ENCODE data around the gene CCDC149.

CCDC149 gene

DNA sequence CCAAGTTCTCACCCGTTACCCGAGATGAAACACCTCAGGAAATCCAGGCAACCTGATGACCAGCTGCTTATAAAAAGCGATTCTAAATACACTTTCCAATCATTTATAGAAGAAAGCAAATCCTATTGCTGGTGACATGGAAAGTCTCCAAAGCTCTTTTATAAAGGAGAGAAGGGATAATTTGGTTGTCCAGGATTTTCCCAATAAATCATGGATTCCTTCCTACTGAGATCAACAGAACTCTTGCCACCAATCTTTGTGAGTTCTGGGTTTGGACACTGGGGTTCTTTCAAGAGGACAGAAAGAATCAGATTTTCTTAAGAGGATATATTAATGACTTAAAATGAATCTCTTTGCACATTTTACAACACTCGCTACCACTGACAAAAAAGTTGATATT, 142.2 kb downstream of the CCDC149 start:
- in situ Hi-C loops (cut with MboI; ENCODE audit: low pct_unique_long_range_greater_than_20kb, low sequenced_read_pairs) = no loop called here

DNA sequence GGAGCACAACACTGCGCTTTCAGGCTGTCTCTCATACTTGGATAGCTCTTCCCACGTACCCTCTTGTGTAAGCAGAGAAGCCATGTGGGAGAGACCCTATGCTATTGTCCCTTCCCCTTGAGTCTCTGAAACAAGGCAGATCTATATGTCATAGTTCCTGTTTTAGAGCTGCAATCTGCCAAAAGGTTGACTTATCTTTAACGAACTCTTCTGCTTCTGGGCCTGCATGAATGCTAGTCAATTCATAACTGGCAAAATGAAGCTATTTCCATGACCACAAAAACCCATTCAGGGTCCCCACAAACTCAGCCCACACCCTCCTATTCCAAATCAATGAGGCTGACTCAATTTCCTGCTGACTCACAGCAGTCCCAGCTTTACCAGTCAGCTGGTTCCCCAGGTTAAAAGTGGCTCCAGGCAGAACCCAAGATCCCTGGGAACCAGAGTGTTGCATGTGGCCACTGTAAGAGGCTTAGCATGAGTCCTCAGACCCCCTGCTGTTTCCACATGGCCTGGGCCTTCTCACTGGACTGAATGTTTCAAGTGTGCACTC, 142.7 kb downstream of the CCDC149 start:
- peak; percentile 54 for DNase-seq
- in situ Hi-C loops (cut with MboI; ENCODE audit: low pct_unique_long_range_greater_than_20kb, low sequenced_read_pairs) = no loop called here

More for the DNA sequence above, 142.2 kb downstream of the CCDC149 start:
- DNase-seq = no peak

DNA sequence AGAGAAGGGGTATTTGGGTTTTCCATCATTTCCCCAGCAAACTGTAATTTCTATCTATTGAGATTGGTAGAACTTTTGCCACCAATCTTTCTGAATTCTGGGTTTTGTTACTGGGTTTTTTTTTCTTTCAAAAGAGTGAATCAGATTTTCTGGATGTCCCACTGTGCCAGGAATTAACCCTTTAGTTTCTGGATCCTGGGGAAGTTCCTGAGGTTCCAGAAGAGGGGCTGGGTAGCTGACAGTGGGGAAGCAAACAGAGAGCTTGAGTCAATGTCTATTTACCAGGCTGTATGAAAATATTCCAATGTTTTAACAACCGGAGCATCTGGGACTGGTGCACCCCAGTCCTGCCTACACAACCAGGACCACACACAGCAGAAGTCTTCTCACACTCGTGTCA, 143.3 kb downstream of the CCDC149 start:
- in situ Hi-C loops (cut with MboI; ENCODE audit: low pct_unique_long_range_greater_than_20kb, low sequenced_read_pairs) = no loop called here
- no peak for DNase-seq

DNA sequence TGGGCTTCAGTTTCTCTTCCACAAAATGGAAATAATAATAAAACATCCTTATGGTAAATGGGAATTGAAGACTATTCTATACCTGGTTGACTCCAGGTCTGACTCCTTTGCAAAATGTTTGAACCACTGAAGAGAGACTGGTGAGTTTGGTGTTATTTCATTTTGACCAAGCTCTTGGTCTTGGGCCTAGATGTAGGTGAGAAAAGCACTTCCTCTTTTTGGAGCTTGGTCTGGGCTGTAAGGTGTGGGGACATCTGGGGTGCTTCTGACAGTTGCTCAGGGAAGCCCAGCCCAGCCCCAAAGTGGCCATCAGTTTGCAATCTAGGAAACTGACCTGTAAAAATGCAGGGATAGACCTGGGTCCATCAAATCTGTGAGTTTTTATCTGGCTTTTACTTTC, 144.2 kb downstream of the CCDC149 start:
- no peak for DNase-seq
- in situ Hi-C loops (cut with MboI; ENCODE audit: low pct_unique_long_range_greater_than_20kb, low sequenced_read_pairs) = no loop called here

DNA sequence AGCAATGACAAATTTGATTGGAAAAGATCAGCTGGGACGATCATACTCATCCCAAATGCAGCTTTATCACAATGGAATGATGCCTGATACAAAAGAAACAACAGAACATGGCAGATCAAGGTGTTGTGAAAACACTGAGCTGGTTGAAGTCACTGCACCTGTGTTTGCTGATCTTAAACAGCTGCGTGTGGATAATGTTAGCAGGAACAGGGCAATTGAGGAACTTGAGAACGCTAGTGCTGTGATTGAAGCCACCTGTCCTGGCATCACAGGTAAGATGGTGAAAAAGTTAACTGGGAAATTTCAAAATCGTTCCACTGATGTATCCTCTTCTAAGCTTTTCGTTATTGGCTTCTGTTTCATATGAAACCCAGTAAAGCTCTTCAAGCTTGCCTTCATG, 144.8 kb downstream of the CCDC149 start:
- in situ Hi-C loops (cut with MboI; ENCODE audit: low pct_unique_long_range_greater_than_20kb, low sequenced_read_pairs) = no loop called here
- DNase-seq = no peak

DNA sequence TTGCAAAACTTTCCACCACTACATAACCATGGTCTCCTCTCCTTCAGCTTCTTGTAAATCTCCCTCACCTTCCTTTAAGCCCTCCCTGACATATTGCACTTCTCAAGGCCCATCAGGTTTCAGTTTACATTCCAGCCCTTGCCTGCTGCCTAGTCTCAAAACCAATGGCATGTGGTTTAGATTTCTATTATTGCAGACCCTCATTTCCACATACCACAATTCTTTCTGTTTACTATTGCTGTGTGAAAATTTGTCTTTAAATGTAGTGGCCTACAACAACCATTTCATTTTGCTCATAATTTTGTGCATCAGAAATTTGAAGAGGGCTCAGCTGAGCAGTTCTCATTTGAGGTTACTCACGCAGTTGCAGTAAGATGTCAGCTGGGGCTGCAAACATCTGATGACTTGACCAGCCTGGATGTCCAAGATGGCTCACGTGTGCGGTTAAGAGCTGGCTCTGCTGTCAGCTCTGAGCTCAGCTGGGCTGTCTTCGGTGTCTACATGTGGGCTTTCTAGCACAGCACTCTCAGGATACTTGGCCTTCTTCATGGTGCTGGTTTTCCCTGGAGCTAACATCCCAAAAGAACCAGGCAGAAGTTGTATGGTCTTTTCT, 147.4 kb downstream of the CCDC149 start:
- DNase-seq = no peak
- in situ Hi-C loops (cut with MboI; ENCODE audit: low pct_unique_long_range_greater_than_20kb, low sequenced_read_pairs) = no loop called here

DNA sequence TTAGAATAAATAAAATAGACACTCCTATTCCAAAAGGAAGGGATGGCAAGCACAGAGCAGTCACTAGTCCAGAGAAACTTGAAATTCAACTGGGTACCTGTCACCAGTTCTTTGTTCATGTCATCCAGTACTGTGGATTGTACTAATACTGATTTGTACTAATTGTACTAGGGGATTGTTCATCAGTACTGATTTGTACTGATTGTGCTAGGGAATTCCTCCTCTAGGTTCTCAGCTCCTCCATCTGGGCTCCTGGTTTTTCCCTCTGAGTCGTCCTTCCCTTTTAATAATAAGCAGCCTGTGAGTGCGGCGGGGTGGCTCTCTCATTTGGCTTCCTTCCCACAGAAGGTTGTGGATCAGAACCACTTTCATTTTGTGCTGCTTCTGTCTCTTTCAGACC, 148.5 kb downstream of the CCDC149 start:
- in situ Hi-C loops (cut with MboI; ENCODE audit: low pct_unique_long_range_greater_than_20kb, low sequenced_read_pairs) = no loop called here

DNA sequence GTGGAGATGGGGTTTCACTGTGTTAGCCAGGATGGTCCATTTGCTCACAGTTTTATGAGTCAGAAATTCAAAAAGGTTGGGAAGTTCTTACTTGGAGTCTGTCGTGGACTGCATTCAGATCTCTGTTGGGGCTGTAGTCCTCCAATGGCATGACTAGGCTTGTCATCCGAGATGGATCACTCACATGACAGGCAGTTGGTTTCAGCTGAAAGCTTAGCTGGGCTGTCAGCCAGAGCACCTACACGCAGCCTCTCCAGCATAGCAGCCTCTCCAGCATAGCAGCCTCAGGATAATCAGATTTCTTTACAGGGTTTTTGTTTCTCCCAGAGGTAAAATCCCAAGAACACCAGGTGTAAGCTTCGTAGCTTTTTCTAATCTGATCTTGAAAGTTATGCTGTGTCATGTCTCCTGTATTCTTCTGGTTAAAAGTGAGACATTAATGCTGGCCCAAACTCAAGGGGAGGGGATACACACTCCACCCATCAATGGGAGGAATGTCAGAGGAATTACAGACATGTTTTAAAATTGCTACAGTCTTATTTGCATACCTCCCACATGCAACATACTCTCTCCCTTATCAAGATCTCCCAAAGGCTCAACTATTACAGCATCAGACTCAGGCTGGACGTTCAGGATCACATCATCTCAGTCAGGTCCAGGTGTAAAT, 149.1 kb downstream of the CCDC149 start:
- DNase-seq = no peak
- in situ Hi-C loops (cut with MboI; ENCODE audit: low pct_unique_long_range_greater_than_20kb, low sequenced_read_pairs) = no loop called here

More for the DNA sequence above, 148.5 kb downstream of the CCDC149 start:
- DNase-seq = no peak

Measured in KBM-7 (cell line).